T-cell (primary cell): ENCODE results near the gene SIGLEC8. TPM values are rescaled to one million over a fixed set of nuclear protein-coding genes. Genes with fewer than 3 reads are reported as not detected.

Experiments used
- ATAC-seq, 4 experiments: fragments of 200-7000 bp in 3 of 4; fragments of 150-1000 bp in 1 of 4; cut with Tn5 transposase; replicated peaks in 1 of 4; 1 replicate in 3 of 4; 2 replicates in 1 of 4; pipeline ENCODE4 v1.10.0; 2021; ENCODE audit warnings: moderate library complexity in 3 of 4, mild to moderate bottlenecking in 2 of 4, moderate number of reproducible peaks in 1 of 4
- CTCF ChIA-PET, 2 donors: fragments of 300-600 bp; sonication (Branson Sonifier 250); formaldehyde crosslinking; loops; one replicate each; lab custom pipeline; 2022; ENCODE audit warnings: antibody characterized with exemption in 2 of 2; lab: Charles Lee
- POLR2A ChIA-PET, 2 donors: fragments of 300-600 bp; sonication (Branson Sonifier 250); formaldehyde crosslinking; loops; one replicate each; lab custom pipeline; 2022; ENCODE audit warnings: antibody characterized with exemption in 2 of 2; lab: Charles Lee
- DNase-seq, 35 experiments: peaks; one replicate each; pipeline versions ENCODE4 v3.0.0 to v3.0.0-alpha.2; 2013 to 2023
- H3K27ac ChIP-seq: one replicate; pipeline ENCODE4 v1.5.1; 2013; ENCODE audit warnings: low read length
- H3K27me3 ChIP-seq, 2 experiments: replicated peaks in 1 of 2; 1 replicate in 1 of 2; 2 replicates in 1 of 2; pipeline versions ENCODE4 v1.6.1 to v1.7.0; 2013; ENCODE audit warnings: low read length in 1 of 2, mixed read lengths in 1 of 2; ENCODE audit not compliant: control insufficient read depth in 2 of 2, insufficient read depth in 2 of 2; ENCODE audit errors: extremely low read depth in 1 of 2
- H3K36me3 ChIP-seq, 2 donors: 1 replicate in 1 of 2; 2 replicates in 1 of 2; pipeline versions ENCODE4 v1.6.1 to v1.7.0; 2013; ENCODE audit warnings: low read length in 1 of 2; ENCODE audit not compliant: control insufficient read depth in 2 of 2, insufficient read depth in 1 of 2; ENCODE audit errors: extremely low read depth in 1 of 2
- H3K4me1 ChIP-seq, 2 experiments: 1 replicate in 1 of 2; 2 replicates in 1 of 2; pipeline versions ENCODE4 v1.6.1 to v1.7.0; 2013; ENCODE audit warnings: low read length in 2 of 2, mixed read lengths in 1 of 2; ENCODE audit not compliant: insufficient read depth in 2 of 2, control insufficient read depth in 1 of 2; ENCODE audit errors: extremely low read depth in 1 of 2
- H3K4me3 ChIP-seq, 2 donors: 1 replicate in 1 of 2; 2 replicates in 1 of 2; pipeline versions ENCODE4 v1.5.1 to v1.7.0; 2013; ENCODE audit warnings: mild to moderate bottlenecking in 2 of 2, low read length in 1 of 2, moderate library complexity in 1 of 2; ENCODE audit not compliant: control insufficient read depth in 1 of 2; ENCODE audit errors: extremely low read depth in 1 of 2
- H3K9me3 ChIP-seq: 2 replicates; pipeline ENCODE4 v1.7.0; 2013
- H3K27ac Mint-ChIP-seq, 2 donors: one replicate each; pipeline ENCODE4 v1.8.0; 2020 to 2021; ENCODE audit warnings: mild to moderate bottlenecking in 2 of 2, mixed read lengths in 2 of 2
- H3K27me3 Mint-ChIP-seq, 2 donors: one replicate each; pipeline ENCODE4 v1.8.0; 2021 to 2022; ENCODE audit warnings: mixed read lengths in 2 of 2
- H3K36me3 Mint-ChIP-seq: one replicate; pipeline ENCODE4 v1.8.0; 2021; ENCODE audit warnings: mixed read lengths
- H3K4me1 Mint-ChIP-seq, 3 donors: one replicate each; pipeline ENCODE4 v1.8.0; 2020 to 2022; ENCODE audit warnings: mixed read lengths in 3 of 3, mild to moderate bottlenecking in 1 of 3
- H3K4me3 Mint-ChIP-seq, 3 donors: one replicate each; pipeline ENCODE4 v1.8.0; 2020 to 2022; ENCODE audit warnings: mild to moderate bottlenecking in 3 of 3, mixed read lengths in 3 of 3, moderate library complexity in 3 of 3
- H3K9me3 Mint-ChIP-seq, 3 donors: one replicate each; pipeline ENCODE4 v1.8.0; 2020 to 2022; ENCODE audit warnings: mixed read lengths in 3 of 3
- WGBS: methylation state at CpG from one replicate; pipeline ENCODE4 v1.1.5; 2013; ENCODE audit warnings: missing lambda C conversion rate; ENCODE audit not compliant: insufficient coverage; 5-methylcytosine and 5-hydroxymethylcytosine counted together
- total RNA-seq, 35 experiments: library from RNA in 6 of 35; stranded (reverse) in 6 of 35; fragments of 120-200 nt in 1 of 35; gene quantifications; one replicate each; pipeline versions ENCODE4 v1.2.1 to v1.2.4 and lab custom pipeline; 2013 to 2026

The SIGLEC8 gene
- total RNA-seq, 5 donors from 2014 or later (not counting 1 experiment from before 2014, with no cell fraction given) = not detected

GRCh38 chr19:51462681-51463080 is 4.4 kb upstream of the SIGLEC8 start:
- no peaks in the 10 kb centered on the region for H3K36me3 Mint-ChIP-seq
- H3K4me1 ChIP-seq = peaks cover 0 to 7% of the 10 kb centered on the region in 2 experiments
- H3K9me3 ChIP-seq = no peaks in the 10 kb centered on the region
- 87% methylated on average over 7 of the region's 10 CpGs for WGBS
- ChIA-PET POLR2A (no interaction called here), CTCF (interaction anchor here in 1 of 2 donors (0.5 to 0.9 kb wide), 2 partner anchors 10 to 11 kb away, joined by 3 read pairs; no protein-coding TSS in a partner anchor)
- no peaks in the 10 kb centered on the region for H3K9me3 Mint-ChIP-seq
- peaks cover 28 to 66% of the 10 kb centered on the region in 2 donors for H3K27me3 Mint-ChIP-seq
- H3K4me1 Mint-ChIP-seq = peaks cover 6 to 12% (median 11%) of the 10 kb centered on the region in 3 donors
- no peak for ATAC-seq
- H3K27ac ChIP-seq = no peak overlapping the region
- no peak overlapping the region for H3K4me3 Mint-ChIP-seq
- no peak overlapping the region for H3K27ac Mint-ChIP-seq
- DNase-seq = no peak
- H3K36me3 ChIP-seq = no peaks in the 10 kb centered on the region
- peaks cover 0 to 54% of the 10 kb centered on the region in 2 experiments for H3K27me3 ChIP-seq
- no peak overlapping the region for H3K4me3 ChIP-seq

- Histone ChIP-seq H3K4me3 (no peak overlapping the region), H3K4me1 (peaks cover 0 to 7% of the 10 kb centered on the region in 2 experiments), H3K36me3 (no peaks in the 10 kb centered on the region), H3K27ac (no peak overlapping the region), H3K9me3 (no peaks in the 10 kb centered on the region), H3K27me3 (peaks cover 0 to 58% of the 10 kb centered on the region in 2 experiments)
- DNase-seq (no peak), ATAC-seq (no peak)
- no peaks in the 10 kb centered on the region for H3K36me3 Mint-ChIP-seq
- no peak overlapping the region for H3K4me3 Mint-ChIP-seq
- CTCF ChIA-PET = interaction anchor here in 1 of 2 donors (0.5 kb wide), 1 partner anchor 11 kb away, joined by 3 read pairs; no protein-coding TSS in a partner anchor
- 84% methylated on average over 6 of the region's 7 CpGs for WGBS
- no peak overlapping the region for H3K27ac Mint-ChIP-seq
- POLR2A ChIA-PET = no interaction called here
- peaks cover 28 to 66% of the 10 kb centered on the region in 2 donors for H3K27me3 Mint-ChIP-seq
- no peaks in the 10 kb centered on the region for H3K9me3 Mint-ChIP-seq
- H3K4me1 Mint-ChIP-seq = peaks cover 5 to 10% (median 9%) of the 10 kb centered on the region in 3 donors
These were observed 4.0 kb upstream of the SIGLEC8 start for GRCh38 chr19:51462276-51462675.

- 41% methylated on average over 4 of the region's 8 CpGs for WGBS
- no peaks in the 10 kb centered on the region for H3K9me3 ChIP-seq
- peaks cover 26 to 66% of the 10 kb centered on the region in 2 donors for H3K27me3 Mint-ChIP-seq
- no peak overlapping the region for H3K4me3 Mint-ChIP-seq
- H3K36me3 ChIP-seq = no peaks in the 10 kb centered on the region
- no peak overlapping the region for H3K27ac ChIP-seq
- peaks cover 5 to 10% (median 9%) of the 10 kb centered on the region in 3 donors for H3K4me1 Mint-ChIP-seq
- no peak for ATAC-seq
- no peak overlapping the region for H3K27ac Mint-ChIP-seq
- ChIA-PET CTCF (no interaction called here), POLR2A (no interaction called here)
- no peaks in the 10 kb centered on the region for H3K9me3 Mint-ChIP-seq
- H3K36me3 Mint-ChIP-seq = no peaks in the 10 kb centered on the region
- DNase-seq = peak in 2 of 35 experiments; percentile 9 to 12
- peaks cover 0 to 63% of the 10 kb centered on the region in 2 experiments for H3K27me3 ChIP-seq
- peaks cover 0 to 7% of the 10 kb centered on the region in 2 experiments for H3K4me1 ChIP-seq
- no peak overlapping the region for H3K4me3 ChIP-seq
These were observed 3.5 kb upstream of the SIGLEC8 start for GRCh38 chr19:51461723-51462161.

GRCh38 chr19:51460164-51460992 is 2.1 kb upstream of the SIGLEC8 start:
- WGBS = 68% methylated on average over 8 of the region's 13 CpGs
- ATAC-seq (no peak), DNase-seq (no peak)
- POLR2A ChIA-PET = no interaction called here
- no peak overlapping the region for H3K27ac ChIP-seq
- Mint-ChIP-seq H3K9me3 (no peaks in the 10 kb centered on the region), H3K4me1 (peaks cover 5 to 10% (median 9%) of the 10 kb centered on the region in 3 donors), H3K27ac (no peak overlapping the region), H3K4me3 (no peak overlapping the region), H3K36me3 (no peaks in the 10 kb centered on the region), H3K27me3 (peaks cover 27 to 69% of the 10 kb centered on the region in 2 donors)
- peaks cover 0 to 64% of the 10 kb centered on the region in 2 experiments for H3K27me3 ChIP-seq
- no peaks in the 10 kb centered on the region for H3K36me3 ChIP-seq
- CTCF ChIA-PET = no interaction called here
- no peak overlapping the region for H3K4me3 ChIP-seq
- H3K4me1 ChIP-seq = peaks cover 0 to 7% of the 10 kb centered on the region in 2 experiments
- no peaks in the 10 kb centered on the region for H3K9me3 ChIP-seq

- ChIA-PET POLR2A (no interaction called here), CTCF (interaction anchor here in 1 of 2 donors (0.6 kb wide), 1 partner anchor 99 kb away, joined by 4 read pairs; no protein-coding TSS in a partner anchor)
- no peak overlapping the region for H3K27ac Mint-ChIP-seq
- no peaks in the 10 kb centered on the region for H3K36me3 Mint-ChIP-seq
- ATAC-seq (no peak), DNase-seq (no peak)
- Histone ChIP-seq H3K36me3 (no peaks in the 10 kb centered on the region), H3K27me3 (peaks cover 0 to 71% of the 10 kb centered on the region in 2 experiments), H3K9me3 (no peaks in the 10 kb centered on the region), H3K27ac (no peak overlapping the region), H3K4me1 (peaks cover 0 to 7% of the 10 kb centered on the region in 2 experiments), H3K4me3 (no peak overlapping the region)
- peaks cover 1 to 9% (median 8%) of the 10 kb centered on the region in 3 donors for H3K4me1 Mint-ChIP-seq
- no peaks in the 10 kb centered on the region for H3K9me3 Mint-ChIP-seq
- 89% methylated on average over 9 of the region's 14 CpGs for WGBS
- peaks cover 22 to 61% of the 10 kb centered on the region in 2 donors for H3K27me3 Mint-ChIP-seq
- no peak overlapping the region for H3K4me3 Mint-ChIP-seq
These were observed 748 bp upstream of the SIGLEC8 start for GRCh38 chr19:51458899-51459505.

- H3K9me3 ChIP-seq = no peaks in the 10 kb centered on the region
- ATAC-seq (no peak), DNase-seq (no peak)
- Mint-ChIP-seq H3K36me3 (no peaks in the 10 kb centered on the region), H3K4me1 (no peaks in the 10 kb centered on the region), H3K9me3 (no peaks in the 10 kb centered on the region), H3K4me3 (no peak overlapping the region), H3K27me3 (peaks cover 19 to 55% of the 10 kb centered on the region in 2 donors), H3K27ac (no peak overlapping the region)
- peaks cover 0 to 63% of the 10 kb centered on the region in 2 experiments for H3K27me3 ChIP-seq
- POLR2A ChIA-PET = no interaction called here
- CTCF ChIA-PET = no interaction called here
- no peak overlapping the region for H3K27ac ChIP-seq
- no peaks in the 10 kb centered on the region for H3K4me1 ChIP-seq
- no peaks in the 10 kb centered on the region for H3K36me3 ChIP-seq
- no peak overlapping the region for H3K4me3 ChIP-seq
- WGBS = 70% methylated on average over 7 of the region's 11 CpGs
These were observed 772 bp downstream of the SIGLEC8 start for GRCh38 chr19:51457351-51458013.
